ENCODE data around the gene IRS2.
"Not testable (repeated sequence)": the region's sequence is repeated elsewhere in the genome, so short reads cannot be mapped to it uniquely, and the experiment has no call there.

Gene IRS2

DNA sequence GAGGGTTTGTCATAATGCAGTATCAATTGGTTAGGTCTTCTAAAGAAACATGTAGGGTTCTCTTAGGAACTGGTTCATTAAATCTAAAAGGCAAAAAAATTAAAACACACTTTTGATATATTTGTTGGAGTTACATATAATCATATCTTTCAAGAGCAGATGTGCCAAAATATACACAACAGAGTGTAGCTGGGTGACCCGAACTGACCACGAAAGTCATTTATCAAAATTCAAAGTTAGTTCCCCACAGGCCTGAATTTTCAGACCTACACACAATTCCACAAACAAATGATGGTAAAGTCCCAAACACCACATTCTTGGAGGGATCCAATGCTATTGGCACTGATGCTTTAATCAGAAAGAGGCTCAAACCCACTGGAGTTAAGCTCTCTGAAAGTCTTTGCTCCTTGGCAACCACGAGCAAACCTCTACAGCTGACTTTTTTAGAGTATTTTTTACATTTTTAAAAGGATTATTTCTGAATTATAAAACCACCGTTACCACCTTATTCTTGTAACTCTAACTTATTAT is 50.9 kb downstream of the IRS2 start:
- no peak for DNase-seq (ENCODE audit: low read depth in 1 of 2, low spot score in 1 of 2)

DNA sequence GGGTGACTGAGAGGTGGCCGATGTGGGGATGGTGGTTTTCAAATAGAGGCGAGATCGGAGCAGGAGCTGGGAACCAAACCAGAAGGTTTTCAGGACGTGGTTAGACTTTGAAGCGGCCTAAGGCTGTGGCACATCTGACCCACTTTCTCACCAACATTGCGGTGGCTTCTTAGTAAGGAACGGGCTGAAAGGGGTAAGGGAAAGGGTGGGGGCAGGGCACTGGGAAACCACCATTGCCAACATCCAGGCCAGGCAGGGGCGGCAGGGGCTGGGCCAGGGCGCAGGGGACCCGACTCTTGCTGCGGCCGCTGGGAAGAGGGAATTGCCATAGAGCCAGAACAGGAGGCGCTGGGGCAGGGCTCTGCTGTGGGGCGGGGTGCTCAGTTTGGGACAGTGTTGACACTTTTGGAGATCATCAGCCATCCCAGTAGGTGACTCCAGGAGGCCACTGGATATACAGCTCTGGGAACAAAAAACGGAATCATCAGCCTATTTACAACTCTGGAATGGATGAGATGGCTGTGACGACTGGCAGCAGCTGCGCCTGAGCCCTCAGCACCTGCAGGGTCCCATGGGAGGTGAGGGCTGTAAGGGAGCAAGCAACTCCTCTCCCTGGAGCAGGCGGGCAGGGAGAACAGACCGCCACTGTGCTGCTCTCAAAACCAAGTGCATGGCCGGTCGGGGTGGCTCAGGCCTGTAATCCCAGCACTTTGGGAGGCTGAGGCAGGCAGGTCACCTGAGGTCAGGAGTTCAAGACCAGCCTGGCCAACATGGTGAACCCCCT is 52.2 kb downstream of the IRS2 start:
- DNase-seq (ENCODE audit: low read depth in 1 of 2, low spot score in 1 of 2), result no peak

DNA sequence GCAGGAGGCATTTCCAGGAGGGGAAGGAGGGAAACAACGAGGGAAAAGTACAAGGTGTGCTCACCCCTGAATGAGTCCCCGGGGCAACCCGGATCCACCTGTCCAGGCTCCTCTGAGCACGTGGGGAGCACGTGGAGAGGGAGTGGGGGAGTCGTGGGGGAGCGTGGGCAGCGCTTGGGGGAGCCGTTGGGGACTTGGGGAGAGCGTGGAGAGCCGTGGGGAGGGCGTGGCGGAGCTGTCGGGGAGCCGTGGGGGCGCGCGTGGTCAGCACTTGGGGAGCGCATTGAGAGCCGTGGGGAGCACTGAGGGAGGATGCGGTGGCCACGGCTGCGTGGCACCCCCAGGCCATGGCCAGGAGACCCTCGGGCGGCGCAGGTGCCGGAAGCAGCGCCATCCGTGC is 52.8 kb downstream of the IRS2 start:
- no peak for DNase-seq (ENCODE audit: low read depth in 1 of 2, low spot score in 1 of 2)

DNA sequence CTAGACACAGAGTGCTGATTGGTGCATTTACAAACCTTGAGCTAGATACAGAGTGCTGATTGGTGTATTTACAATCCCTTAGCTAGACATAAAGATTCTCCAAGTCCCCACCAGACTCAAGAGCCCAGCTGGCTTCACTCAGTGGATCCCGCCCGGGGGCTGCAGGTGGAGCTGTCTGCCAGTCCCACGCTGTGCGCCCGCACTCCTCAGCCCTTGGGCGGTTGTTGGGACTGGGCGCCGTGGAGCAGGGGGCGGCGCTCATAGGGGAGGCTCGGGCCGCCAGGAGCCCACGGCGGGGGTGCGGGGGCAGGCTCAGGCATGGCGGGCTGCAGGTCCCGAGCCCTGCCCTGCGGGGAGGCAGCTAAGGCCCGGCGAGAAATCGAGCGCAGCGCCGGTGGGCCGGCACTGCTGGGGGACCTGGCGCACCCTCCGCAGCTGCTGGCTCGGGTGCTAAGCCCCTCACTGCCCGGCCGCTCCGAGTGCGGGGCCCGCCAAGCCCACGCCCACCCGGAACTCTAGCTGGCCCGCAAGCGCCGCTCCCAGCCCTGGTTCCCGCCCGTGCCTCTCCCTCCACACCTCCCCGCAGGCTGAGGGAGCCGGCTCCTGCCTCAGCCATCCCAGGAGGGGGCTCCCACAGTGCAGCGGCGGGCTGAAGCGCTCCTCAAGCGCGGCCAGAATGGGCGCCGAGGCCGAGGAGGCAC is 53.8 kb downstream of the IRS2 start:
- DNase-seq (ENCODE audit: low read depth in 1 of 2, low spot score in 1 of 2), result not testable (repeated sequence)

DNA sequence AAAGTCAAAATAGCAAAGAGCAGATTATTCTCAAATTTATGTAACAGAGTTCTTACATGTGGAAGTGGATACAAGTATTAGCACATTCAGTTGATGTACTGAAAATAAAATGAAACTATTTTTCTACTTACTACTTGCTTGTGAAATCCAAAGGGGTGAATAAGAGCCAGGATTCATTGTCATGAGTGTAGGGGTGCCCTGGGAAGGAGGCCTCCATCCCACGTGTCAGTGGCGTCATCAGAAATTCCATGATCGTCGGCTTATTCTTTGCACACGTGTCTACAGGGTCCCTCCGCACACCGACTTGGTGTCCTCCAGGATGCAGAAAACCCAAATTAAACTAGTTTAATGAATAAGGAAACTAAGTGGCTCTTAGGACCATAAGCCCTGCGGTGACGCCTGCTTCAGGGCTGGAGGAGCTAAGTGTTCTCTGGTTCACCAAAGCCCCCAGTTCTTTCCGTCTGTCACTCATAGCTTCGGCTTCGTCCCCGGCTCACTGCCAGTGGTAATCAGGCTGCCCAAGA is 55.5 kb downstream of the IRS2 start:
- DNase-seq (ENCODE audit: low read depth in 1 of 2, low spot score in 1 of 2), result no peak

DNA sequence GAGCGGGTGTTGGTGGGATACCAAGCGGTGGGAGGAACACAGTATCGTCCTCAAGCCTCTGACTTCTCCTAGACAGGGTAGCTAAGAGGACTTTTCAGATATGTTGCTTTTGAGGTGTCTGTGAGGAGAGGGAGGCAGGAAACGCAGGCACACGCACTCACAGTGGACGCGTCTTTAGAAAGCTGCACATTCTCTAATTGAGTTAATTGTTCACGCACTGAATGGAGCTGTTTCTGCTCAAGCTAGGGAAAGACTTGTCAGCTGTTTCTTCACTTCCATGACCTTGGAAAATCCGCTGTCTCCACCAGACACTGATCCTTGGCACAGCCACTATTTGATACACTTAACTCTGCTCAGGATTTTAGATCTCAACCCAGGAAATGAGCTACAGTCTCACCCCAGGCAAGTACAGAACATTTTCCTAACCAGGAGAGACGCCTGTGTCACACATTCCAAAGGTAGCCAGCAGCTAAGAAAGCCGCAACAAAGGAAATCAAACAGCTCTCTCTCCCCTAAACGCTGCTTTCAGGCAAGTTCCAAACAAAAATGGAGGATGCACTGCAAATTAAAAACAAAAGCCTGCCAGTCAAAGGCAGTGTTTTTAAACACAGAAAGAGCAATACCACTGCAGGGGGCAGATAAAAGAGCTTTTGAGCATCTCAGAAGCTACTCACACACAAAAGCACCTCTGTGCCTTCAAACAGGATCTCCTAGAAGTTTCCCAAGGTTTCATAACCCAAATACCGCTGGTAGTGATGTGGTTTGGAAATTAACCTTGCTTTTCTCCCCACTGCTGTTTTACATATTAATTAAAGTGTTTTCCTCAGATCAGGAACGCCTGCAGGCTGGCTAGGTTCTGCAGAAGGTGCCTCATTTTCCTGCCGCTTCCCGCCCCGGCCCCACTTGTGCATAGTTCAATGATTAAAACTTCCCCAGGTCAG is 57.3 kb downstream of the IRS2 start:
- no peak for DNase-seq (ENCODE audit: low read depth in 1 of 2, low spot score in 1 of 2)

DNA sequence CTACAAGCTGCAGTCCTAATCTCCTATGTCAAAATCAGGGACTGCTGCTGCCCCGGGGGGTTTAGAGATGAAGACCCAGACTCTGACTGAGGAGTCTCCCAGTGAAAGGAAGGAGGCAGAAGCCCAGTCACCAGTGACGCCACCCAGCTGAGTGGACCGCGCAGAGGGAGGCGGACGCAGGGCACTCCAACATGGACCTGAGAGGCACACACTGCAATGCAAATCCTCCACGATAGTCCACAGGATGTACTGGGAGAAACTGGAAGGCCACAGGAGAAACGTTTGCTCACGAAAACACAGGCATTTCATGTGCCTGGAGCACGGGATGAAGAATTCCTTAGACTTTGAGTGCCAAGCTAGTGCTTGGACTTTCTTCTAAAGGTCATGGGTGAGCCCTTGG is 58.3 kb downstream of the IRS2 start:
- DNase-seq (ENCODE audit: low read depth in 1 of 2, low spot score in 1 of 2), result no peak

DNA sequence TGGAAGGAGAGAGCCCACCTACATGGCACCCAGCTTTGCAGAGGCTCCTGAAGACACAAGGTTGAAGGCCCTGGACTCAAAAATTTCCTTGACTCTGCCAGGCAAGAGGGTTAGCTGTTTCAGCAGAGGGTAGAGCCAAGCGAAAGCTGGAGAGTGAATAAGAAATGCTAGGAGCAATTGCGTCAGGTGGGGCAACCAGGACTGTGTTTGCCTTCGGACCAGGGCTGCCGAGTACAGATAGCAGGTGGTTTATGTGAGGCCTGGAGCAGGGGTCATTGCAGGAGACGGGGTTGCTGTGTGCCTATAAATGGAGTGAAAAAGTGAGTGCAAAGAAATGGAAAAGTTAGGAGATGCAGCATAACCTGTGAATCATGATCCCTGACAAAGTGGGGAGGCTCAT is 59.1 kb downstream of the IRS2 start:
- no peak for DNase-seq (ENCODE audit: low read depth in 1 of 2, low spot score in 1 of 2)

DNA sequence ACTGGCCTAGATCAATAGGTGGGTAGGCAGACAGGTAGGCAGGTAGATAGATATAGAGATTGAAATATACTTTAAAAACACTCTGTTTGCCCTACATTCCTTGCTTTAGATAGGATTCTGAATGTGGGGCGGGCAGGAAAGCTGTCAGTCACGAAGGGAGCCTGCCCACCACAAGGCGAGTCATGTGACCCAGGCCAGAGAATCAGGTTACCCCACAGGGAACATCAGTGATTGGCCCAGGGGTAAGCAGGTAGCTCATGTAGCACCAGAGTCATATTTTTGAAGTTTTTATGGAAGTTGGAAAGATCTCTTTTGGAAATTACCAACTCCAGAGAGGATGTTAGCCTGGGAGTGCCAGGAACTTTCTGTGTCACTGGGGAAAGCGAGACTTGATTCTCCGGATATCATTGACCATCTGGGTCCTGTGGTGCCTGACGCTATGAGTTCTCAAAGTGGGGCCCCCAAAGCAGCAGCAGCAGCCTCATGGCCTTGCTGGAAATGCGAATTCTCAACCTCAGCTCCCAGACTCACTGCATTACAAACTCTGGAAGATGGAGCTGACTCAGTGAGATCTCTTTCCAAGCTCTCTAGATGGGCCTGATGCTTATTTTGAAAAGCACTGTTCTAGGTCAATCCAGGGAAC is 60.3 kb downstream of the IRS2 start:
- DNase-seq (ENCODE audit: low read depth in 1 of 2, low spot score in 1 of 2), result no peak

DNA sequence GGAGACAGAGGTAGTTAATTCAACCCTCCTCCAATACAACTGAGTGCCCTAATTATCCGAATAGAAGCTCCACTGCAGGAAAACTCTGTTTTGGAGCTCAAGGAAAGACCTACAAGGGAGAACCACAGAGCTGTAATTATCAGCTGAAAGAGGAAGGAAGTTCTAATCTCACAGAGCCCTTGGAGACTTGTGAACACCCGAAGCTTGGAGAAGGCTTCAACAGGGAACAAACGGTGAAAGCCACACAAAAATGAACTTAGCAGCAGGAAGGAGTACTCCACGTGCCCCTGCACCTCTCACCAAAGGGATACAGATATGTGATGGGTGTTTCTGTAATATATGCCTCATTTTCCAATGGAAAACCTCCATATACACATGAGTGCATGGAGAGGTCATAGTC is 61.1 kb downstream of the IRS2 start:
- no peak for DNase-seq (ENCODE audit: low read depth in 1 of 2, low spot score in 1 of 2)

DNA sequence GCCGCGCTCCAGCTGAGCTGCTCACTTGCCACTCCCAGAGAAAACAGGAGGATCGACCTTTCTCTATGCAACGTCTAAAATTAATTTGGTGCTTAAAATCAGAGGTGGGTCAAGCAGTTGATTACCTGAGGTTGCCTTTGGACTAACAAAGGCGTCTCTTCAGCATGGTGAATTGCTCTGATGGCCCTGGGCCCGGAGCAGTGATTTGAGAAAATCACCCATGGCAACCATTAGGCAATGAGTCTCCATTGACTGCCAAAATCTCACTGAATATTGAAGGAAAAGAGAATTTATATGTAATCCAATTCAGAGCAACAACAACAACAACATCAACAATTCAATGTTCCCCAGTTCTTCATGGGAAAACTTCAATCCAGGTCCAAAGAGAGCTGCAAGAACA is 61.8 kb downstream of the IRS2 start:
- DNase-seq (ENCODE audit: low read depth in 1 of 2, low spot score in 1 of 2), result no peak

DNA sequence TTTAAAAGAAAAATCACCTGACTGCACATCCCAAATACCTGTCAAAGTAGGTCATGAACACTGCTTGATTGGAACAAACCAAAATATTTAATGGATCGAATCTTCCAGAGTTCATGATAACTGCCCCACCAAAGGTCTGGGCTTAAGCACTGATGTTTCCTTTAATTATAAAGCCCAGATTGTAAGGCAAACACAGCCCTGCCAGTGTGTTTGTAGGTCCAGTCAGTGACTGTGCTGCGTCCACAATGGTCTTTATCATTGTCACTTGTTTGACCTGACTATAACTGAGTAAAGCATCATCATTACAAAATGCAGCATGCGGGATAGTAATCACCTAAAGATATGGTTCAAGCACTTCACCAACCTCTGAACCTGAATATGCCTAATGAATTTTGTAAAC is 63.3 kb downstream of the IRS2 start:
- no peak for DNase-seq (ENCODE audit: low read depth in 1 of 2, low spot score in 1 of 2)

DNA sequence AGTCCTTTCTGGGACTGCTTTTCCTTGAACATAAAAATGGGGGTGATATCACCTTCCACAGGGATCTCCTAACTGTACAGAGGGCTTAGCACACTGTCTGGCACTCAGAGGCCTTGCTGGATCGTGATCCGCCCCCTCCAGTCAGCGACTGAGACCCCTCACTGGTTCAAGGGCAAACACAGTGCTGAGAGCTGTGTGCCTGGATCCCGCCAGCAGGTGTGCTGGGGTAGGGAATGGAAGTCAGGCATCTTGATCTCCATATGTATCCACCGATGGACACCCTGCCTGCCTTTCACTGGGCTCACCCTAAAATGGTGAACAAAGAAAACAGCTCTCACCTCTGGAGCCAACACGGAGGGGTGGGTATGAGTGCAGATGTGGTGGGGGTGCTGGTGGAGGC is 64.3 kb downstream of the IRS2 start:
- DNase-seq (ENCODE audit: low read depth in 1 of 2, low spot score in 1 of 2), result no peak

DNA sequence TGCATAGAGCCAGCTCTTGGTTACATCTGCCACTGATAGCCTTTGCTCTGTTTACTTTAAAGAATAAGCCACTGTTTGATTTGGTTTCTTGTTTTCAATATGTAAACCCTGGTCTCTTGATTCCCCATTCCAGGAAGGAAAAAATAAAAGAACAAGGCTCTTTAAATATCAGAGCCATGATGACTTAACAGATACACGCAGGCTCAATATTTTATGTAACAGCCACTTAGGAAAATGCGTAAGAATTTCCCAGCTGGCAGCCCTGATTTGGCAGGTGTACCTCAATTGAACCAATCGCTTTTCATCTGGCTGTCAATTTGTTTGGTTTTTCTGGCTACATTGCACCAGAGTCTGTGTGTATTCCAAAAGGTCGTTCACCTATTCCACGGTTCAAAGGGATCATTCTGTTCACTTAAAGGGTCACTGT is 65.6 kb downstream of the IRS2 start:
- no peak for DNase-seq (ENCODE audit: low read depth in 1 of 2, low spot score in 1 of 2)

DNA sequence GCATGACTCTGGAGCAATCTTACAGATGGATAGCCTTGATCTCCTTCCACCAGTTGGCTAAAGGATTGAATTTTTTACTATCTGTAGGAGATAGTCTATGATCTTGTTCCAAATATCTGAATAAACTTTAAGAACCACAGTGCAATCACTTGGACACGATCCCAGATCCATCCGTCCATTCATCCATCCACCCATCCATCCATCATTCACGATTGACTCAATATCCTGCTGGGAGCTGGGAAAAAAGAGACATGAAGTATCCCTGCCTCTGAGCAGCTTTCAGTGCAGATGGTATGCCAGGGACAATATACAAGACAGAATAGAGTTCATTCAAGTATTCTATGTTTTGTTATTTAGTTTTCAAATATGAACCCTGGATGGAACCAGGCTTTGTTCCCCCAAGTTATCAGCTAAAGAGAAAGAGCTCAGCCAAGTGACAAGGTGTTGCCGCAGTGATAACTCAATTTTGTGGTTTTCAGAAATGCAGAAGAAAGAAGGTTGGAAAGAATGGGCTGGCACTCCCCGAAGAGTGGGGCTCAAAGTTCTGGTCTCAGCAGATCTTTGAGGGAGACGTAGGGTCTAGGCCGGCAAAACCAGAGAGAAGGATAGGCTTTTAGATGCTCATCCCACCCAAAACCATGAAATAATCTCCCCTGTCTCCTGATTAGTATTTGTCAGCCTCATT is 66.3 kb downstream of the IRS2 start:
- no peak for DNase-seq (ENCODE audit: low read depth in 1 of 2, low spot score in 1 of 2)

DNA sequence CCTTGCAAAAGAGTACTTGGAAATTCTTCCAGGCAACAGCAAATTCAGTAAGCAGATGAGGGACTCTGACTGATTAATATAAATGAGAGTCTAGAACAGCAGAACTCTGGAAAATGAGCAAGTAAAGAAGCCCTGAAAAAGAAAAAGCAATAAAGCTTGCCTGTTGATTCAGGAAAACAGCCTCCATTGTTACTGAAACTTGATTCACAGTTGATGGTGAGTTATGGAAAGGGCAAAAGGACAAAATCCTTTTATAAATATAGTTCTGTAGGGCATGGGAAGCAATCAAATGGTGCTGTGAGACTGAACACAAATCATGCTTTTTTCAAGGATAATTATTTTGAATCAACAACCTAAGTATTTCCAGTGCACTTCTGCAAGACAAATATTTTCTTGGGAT is 67.7 kb downstream of the IRS2 start:
- no peak for DNase-seq (ENCODE audit: low read depth in 1 of 2, low spot score in 1 of 2)

DNA sequence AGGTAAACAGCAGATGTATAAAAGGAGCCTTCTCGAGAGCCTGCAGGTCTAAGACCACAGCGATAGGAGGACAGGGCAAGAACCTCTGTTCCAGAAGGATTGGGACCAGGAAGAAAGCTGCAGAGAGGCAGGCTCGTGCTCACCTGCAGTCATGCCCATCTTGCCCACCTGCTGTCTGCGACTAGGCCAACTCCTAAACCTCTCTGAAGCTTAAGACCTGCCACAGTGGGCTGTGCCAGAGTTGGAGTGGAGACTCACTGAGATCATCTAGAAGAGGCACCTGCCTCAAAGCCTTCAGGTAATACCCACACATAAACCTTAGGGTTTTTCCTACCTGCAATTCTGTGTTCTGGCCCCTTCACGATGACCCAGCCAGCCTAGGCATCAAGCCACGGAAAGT is 68.7 kb downstream of the IRS2 start:
- no peak for DNase-seq (ENCODE audit: low read depth in 1 of 2, low spot score in 1 of 2)

DNA sequence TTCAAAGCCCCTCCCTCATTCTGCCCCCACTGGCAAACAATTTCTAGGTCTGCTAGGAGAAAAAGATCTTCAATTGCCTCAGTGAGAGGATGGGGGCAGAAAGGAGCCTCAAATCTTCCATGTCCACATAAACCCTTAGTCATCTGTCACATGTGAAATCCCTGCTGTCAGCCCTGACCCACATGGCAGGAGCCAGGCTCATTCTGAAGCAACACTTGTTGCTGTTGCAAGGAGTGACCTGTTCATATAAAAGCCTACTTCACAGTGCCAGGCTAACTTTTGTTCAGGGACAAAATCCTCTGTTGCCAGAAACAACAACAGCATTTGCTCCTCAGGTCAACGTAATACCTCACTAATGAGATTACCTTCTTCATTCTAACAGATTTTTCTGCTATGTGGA is 70.5 kb downstream of the IRS2 start:
- no peak for DNase-seq (ENCODE audit: low read depth in 1 of 2, low spot score in 1 of 2)

DNA sequence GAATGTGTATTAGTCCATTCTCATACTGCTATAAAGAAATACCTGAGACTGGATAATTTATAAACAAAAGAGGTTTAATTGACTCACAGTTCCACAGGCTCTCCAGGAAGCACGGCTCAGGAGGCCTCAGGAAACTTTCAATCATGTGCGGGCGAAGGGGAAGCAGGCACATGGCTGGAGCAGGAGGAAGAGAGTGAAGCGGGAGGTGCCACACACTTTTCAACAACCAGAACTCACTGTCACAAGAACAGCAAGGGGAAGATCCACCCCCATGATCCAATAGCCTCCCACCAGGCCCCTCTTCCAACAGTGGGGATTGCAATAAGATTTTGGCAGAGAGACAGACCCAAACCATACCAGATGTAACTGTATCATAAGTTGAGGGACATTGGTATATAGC is 72.7 kb downstream of the IRS2 start:
- no peak for DNase-seq (ENCODE audit: low read depth in 1 of 2, low spot score in 1 of 2)

DNA sequence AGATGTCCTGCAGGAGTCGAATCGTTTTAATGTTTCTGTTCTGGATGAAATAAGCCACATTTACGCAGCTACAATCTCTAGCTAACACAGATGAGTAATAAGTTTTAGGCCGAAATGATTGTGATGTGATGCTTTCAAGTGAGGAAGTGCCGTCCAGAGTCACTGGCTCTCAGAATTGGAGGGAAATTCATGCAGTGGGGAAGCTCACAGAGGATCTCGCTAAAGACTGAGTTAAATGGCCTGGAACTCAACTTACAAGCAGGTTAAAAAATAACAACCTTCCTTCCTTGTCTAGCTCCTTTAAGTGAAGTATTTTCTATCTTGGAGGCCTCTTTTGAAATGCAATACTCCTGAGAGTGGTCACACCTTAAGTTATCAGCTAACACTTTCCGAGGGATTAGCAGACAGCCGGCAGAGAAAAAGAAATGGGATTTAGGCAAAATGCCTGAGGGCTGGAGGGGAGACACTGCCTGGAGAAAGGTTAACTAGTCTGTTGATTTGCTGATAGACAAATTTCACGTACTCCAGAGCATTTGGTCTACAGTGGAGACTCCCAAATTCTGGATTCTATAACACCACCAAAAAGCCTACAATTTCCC is 74.2 kb downstream of the IRS2 start:
- no peak for DNase-seq (ENCODE audit: low read depth in 1 of 2, low spot score in 1 of 2)

Data from stimulated activated CD4-positive, alpha-beta T cell treated with anti-CD3 and anti-CD28 coated beads, Interleukin-15, amount 100 ng/mL, for 1 hour (primary cell).